NB4 (cell line): ENCODE data around the gene SANBR.

Source experiments
- DNase-seq: peaks from one replicate; pipeline ENCODE4 v3.0.0; 2010; ENCODE audit warnings: low read depth
- H3K4me3 ChIP-seq: one replicate; pipeline ENCODE4 v1.5.1; 2011; ENCODE audit warnings: mild to moderate bottlenecking, low read depth, low read length, moderate library complexity
- MYC ChIP-seq: IDR thresholded peaks from 2 replicates; pipeline ENCODE4 v1.6.1; 2011; ENCODE audit warnings: low read depth, low read length
- POLR2A ChIP-seq: IDR thresholded peaks from 2 replicates; pipeline ENCODE4 v1.6.1; 2011; ENCODE audit warnings: mild to moderate bottlenecking; ENCODE audit not compliant: insufficient read length; ENCODE audit errors: extremely low read depth
- TF ChIP-seq, protein P1 (sequence below): IDR thresholded peaks from 2 replicates; pipeline ENCODE4 v1.6.1; 2011; ENCODE audit warnings: low read depth, low read length
- TF ChIP-seq, protein P2 (sequence below): IDR thresholded peaks from one replicate; pipeline ENCODE4 v1.5.1; 2012; ENCODE audit warnings: low read depth, low read length

Gene SANBR

DNA sequence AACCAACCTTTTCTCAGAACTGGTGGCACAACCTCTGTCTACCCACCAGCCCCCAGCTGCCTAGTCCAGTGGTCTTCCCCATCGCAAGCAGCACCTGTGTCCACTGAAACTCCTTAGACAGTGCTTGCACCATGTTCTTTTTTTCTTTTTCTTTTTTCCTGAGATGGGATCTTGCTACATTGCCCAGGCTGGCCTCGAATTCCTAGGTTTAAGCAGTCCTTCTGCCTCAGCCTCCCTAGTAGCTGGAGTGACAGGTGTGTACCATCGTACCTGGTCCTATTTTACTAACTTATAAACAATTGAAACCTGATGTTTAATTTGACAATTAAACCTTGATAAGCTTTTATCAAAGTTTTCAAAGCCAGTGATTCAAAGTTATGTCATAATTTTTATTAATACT, 30.8 kb downstream of the SANBR start:
- TF ChIP-seq POLR2A = no peak
- TF ChIP-seq, protein P1, sequence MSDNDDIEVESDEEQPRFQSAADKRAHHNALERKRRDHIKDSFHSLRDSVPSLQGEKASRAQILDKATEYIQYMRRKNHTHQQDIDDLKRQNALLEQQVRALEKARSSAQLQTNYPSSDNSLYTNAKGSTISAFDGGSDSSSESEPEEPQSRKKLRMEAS = no peak
- TF ChIP-seq MYC = no peak
- TF ChIP-seq, protein P2, sequence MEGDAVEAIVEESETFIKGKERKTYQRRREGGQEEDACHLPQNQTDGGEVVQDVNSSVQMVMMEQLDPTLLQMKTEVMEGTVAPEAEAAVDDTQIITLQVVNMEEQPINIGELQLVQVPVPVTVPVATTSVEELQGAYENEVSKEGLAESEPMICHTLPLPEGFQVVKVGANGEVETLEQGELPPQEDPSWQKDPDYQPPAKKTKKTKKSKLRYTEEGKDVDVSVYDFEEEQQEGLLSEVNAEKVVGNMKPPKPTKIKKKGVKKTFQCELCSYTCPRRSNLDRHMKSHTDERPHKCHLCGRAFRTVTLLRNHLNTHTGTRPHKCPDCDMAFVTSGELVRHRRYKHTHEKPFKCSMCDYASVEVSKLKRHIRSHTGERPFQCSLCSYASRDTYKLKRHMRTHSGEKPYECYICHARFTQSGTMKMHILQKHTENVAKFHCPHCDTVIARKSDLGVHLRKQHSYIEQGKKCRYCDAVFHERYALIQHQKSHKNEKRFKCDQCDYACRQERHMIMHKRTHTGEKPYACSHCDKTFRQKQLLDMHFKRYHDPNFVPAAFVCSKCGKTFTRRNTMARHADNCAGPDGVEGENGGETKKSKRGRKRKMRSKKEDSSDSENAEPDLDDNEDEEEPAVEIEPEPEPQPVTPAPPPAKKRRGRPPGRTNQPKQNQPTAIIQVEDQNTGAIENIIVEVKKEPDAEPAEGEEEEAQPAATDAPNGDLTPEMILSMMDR = no peak
- no peak for DNase-seq
- no peak overlapping the region for H3K4me3 ChIP-seq

DNA sequence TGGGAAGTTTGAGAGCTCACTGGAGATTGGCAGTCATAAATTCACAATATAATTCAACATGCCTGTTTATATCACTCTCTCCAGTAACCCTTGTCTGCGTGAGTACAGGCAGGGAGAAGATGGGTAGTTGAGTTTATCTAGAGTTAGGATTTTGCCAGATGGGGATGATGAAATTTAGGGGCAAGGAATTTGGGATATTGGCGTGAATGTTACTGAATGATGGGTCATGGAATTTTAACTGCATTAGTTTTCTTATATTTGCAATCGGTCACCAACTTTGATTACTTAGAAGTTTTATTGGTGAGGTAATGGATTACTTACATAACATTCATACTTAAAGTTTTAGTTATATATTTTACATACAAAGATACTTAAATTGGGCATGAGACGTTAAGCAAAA, 35.1 kb downstream of the SANBR start:
- H3K4me3 ChIP-seq = no peak overlapping the region
- TF ChIP-seq, protein P2 = no peak
- TF ChIP-seq MYC (no peak), POLR2A (no peak)
- TF ChIP-seq, protein P1 = no peak
- no peak for DNase-seq

DNA sequence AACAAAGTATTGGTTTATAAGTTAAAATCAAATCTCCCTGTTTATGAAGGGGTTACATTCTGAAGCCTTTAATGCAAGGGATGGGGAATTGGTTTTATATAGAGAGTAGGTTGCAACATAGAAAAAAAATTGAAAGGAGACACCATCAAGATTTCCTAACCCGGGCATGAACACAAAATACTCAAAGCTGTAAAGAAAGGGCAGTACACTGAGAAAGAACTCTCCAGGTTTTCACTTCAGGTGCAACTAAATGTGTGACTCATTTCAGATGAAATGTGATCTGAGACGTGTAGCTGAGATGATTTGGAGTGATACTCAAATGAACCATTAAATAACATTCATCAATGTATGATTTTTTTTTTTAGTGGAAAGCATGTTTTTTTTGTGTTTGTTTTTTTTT, 43.6 kb downstream of the SANBR start:
- no peak for DNase-seq
- TF ChIP-seq, protein P1 = no peak
- TF ChIP-seq MYC (no peak), POLR2A (no peak)
- TF ChIP-seq, protein P2 = no peak
- H3K4me3 ChIP-seq = no peak overlapping the region

DNA sequence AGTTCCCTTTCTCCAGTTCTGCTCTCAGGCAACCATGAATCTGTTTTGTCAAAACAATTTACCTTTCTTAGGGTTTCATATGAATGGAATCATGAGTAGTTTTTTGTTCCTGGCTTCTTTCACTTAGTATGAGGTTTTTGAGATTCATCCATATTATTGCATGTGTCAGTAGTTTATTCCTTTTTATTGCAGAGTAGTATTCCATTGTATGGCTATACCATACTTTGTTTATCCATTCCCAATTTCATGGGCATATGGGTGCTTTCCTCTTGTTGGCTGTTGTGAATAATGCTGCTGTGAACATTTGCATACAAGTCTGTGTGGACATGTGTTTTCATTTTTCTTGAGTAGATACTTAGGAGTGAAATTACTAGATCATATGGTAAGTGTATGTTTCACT, 46.0 kb downstream of the SANBR start:
- TF ChIP-seq POLR2A (no peak), MYC (no peak)
- TF ChIP-seq, protein P2 = no peak
- TF ChIP-seq, protein P1 = no peak
- no peak overlapping the region for H3K4me3 ChIP-seq
- no peak for DNase-seq

DNA sequence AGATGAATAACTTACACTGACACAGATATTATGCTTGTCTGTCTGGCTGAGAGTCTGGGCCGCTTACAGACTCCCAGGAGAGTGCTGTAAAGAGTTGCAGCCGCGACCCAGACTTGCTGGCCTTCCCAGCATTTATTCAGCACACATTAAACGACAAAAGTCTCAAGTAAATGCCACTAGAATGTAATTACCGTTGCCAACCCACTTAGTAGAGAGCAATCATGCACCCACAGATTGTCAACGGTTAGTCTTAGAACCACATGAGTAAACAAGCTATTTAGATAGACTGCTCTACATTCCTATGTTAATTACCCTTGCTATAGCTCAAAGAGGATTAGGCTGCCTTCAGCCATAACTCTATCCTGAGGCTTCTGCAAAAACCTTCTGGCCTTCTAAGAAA, 48.5 kb downstream of the SANBR start:
- TF ChIP-seq, protein P1 = no peak
- no peak overlapping the region for H3K4me3 ChIP-seq
- DNase-seq = no peak
